GM12875 (cell line): Measurements from ENCODE around the gene ERC2.

Experiments used
- H3K4me3 ChIP-seq: one replicate; pipeline ENCODE4 v1.5.1; 2011; ENCODE audit warnings: low read depth, low read length, control low read depth
- TF ChIP-seq, protein P1 (sequence below): IDR thresholded peaks from 2 replicates; pipeline ENCODE4 v1.5.1; 2011; ENCODE audit warnings: low read depth, mild to moderate bottlenecking, control low read depth, inconsistent platforms, low read length, moderate library complexity, borderline replicate concordance; ENCODE audit not compliant: insufficient read depth

The ERC2 gene

DNA sequence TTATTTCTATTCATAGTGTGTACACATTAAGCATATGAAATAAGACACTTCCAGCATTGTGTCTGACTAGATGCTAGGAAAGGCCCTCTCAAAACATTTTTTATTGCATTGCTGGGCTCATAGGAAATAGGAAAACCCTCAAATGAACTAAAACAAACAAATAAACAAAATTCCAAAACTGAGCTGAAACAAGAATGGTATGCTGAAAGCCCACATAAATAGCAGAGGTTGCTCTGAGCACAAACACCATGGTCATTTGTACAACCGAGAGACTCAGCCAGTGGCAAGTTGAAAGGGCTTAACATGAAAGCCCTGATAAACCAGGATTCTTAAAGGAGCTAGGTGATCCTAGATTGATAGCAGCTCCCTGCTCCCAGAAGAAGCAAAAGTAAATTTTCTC, 671.2 kb downstream of the ERC2 start:
- no peak overlapping the region for H3K4me3 ChIP-seq
- TF ChIP-seq, protein P1, sequence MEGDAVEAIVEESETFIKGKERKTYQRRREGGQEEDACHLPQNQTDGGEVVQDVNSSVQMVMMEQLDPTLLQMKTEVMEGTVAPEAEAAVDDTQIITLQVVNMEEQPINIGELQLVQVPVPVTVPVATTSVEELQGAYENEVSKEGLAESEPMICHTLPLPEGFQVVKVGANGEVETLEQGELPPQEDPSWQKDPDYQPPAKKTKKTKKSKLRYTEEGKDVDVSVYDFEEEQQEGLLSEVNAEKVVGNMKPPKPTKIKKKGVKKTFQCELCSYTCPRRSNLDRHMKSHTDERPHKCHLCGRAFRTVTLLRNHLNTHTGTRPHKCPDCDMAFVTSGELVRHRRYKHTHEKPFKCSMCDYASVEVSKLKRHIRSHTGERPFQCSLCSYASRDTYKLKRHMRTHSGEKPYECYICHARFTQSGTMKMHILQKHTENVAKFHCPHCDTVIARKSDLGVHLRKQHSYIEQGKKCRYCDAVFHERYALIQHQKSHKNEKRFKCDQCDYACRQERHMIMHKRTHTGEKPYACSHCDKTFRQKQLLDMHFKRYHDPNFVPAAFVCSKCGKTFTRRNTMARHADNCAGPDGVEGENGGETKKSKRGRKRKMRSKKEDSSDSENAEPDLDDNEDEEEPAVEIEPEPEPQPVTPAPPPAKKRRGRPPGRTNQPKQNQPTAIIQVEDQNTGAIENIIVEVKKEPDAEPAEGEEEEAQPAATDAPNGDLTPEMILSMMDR: no peak

DNA sequence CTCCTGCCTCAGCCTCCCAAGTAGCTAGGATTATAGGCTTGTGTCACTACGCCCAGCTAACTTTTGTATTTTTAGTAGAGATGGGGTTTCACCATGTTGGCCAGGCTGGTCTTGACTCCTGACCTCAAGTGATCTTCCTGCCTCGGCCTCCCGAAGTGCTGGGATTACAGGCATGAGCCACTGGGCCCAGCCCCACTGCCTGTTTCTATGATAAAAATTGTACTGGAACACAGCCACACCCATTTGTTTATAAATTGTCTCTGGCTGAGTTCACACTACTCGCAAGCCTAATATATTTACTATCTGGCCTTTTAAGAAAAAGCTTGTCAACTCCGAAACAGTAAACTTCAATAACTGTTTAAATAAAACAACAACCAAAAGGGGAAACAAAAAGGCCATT, 671.7 kb downstream of the ERC2 start:
- TF ChIP-seq, protein P1: no peak
- no peak overlapping the region for H3K4me3 ChIP-seq

- TF ChIP-seq, protein P1: no peak
- no peak overlapping the region for H3K4me3 ChIP-seq
These were observed 672.5 kb downstream of the ERC2 start for GRCh38 chr3:55795746-55796145.

DNA sequence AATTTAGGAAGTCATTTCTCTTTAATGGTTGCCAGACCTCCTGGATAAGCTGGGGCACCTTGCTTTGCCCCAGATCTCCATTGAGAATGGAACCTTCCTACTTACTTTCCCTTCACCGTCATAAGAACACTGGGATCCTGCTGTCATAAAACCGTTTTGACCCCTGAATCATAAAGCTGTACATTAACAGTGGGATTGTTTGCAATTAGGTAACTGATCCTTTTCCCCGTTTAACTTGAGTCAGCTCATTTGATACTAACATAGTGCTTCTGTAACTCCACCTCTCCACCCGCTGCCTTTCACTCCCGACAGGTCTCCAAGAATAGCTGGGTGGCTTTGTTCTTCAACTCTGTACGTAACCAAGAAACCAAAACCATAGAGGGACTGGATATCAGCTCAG, 673.0 kb downstream of the ERC2 start:
- no peak overlapping the region for H3K4me3 ChIP-seq
- TF ChIP-seq, protein P1: no peak

- TF ChIP-seq, protein P1: no peak
These were observed 675.5 kb downstream of the ERC2 start for GRCh38 chr3:55792742-55793141.

GRCh38 chr3:55792009-55792408, 676.3 kb downstream of the ERC2 start:
- no peak overlapping the region for H3K4me3 ChIP-seq
- TF ChIP-seq, protein P1: no peak

More at GRCh38 chr3:55792742-55793141, 675.5 kb downstream of the ERC2 start:
- H3K4me3 ChIP-seq: no peak overlapping the region

DNA sequence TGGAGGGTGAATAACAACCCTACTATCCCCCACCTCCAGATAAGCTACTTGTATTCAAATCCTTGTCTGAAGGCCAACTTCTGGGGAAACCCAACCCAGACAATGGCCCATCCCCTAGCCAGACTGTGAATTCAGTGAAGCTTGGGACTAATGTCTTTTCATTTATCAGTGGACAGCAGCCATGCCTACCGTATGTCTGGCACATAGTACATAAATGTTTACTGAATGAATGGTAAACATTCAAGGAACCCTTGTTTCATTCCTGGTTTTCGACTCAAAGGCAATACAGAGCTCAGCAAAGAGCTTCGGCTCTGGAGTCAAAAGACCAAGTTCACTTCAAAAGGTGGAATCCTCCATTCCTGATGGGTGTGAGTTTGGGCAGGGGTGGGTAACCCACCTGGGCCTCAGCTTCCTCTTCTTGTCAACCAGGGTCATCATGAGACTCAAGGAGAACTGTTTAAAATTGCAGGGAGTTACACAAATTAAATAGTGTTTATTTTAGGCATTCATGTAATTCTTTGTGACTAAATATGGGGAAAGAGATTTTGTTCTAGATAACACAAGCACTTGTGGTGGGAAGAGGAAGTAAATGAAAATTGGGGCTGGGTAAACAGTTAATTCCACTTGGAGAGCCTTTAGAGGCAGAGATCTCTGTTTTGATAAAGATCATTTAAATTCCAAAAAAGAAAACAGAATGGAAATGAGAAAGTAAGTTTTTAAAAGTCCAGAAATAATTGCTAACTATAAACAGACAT, 677.5 kb downstream of the ERC2 start:
- TF ChIP-seq, protein P1: no peak
- no peak overlapping the region for H3K4me3 ChIP-seq
